Breast epithelium (tissue), 4 donors: ENCODE measurements around the gene FASTK. TPM values are rescaled to one million over a fixed set of nuclear protein-coding genes. Genes with fewer than 3 reads are reported as not detected.
A peak's percentile ranks its signal among the peaks of the same experiment; 100 is the strongest.

Experiments
- DNase-seq, 2 donors: peaks; one replicate each; pipeline ENCODE4 v3.0.0-alpha.2; 2019; ENCODE audit warnings: low spot score in 2 of 2
- H3K27ac ChIP-seq, 2 donors: fragments of 200-600 bp; sonication (generic) in 1 of 2; one replicate each; pipeline ENCODE4 v1.5.1; 2016 to 2019; ENCODE audit warnings: mild to moderate bottlenecking in 1 of 2
- H3K27me3 ChIP-seq, 2 donors: fragments of 200-600 bp; sonication (generic) in 1 of 2; one replicate each; pipeline versions ENCODE4 v1.5.1 to v1.6.0; 2017 to 2019; ENCODE audit warnings: control low read depth in 1 of 2, mild to moderate bottlenecking in 1 of 2
- H3K36me3 ChIP-seq: fragments of 200-600 bp; one replicate; pipeline ENCODE4 v1.5.1; 2019
- H3K4me1 ChIP-seq, 2 donors: fragments of 200-600 bp; sonication (generic); one replicate each; pipeline ENCODE4 v1.5.1; 2016 to 2019; ENCODE audit warnings: control low read depth in 1 of 2
- H3K4me3 ChIP-seq, 3 donors: fragments of 200-600 bp; sonication (generic); 1 replicate in 2 of 3; 2 replicates in 1 of 3; pipeline ENCODE4 v1.5.1; 2016 to 2019; ENCODE audit warnings: mild to moderate bottlenecking in 3 of 3, moderate library complexity in 2 of 3
- H3K9me3 ChIP-seq, 2 donors: fragments of 200-600 bp; sonication (generic) in 1 of 2; one replicate each; pipeline ENCODE4 v1.5.1; 2016 to 2019; ENCODE audit warnings: control low read depth in 1 of 2
- CTCF ChIP-seq, 3 donors: fragments of 450-650 bp; IDR thresholded peaks; one replicate each; pipeline ENCODE4 v1.5.1; 2016 to 2017; ENCODE audit warnings: antibody characterized with exemption in 3 of 3, mild to moderate bottlenecking in 3 of 3, moderate library complexity in 3 of 3
- POLR2A ChIP-seq: fragments of 450-650 bp; IDR thresholded peaks from one replicate; pipeline ENCODE4 v1.6.1; 2016; ENCODE audit warnings: antibody characterized with exemption, mild to moderate bottlenecking, moderate library complexity
- POLR2AphosphoS5 ChIP-seq, 3 donors: sonication (generic); formaldehyde crosslinking; IDR thresholded peaks; one replicate each; pipeline ENCODE4 v1.6.1; 2017; ENCODE audit warnings: antibody characterized with exemption in 3 of 3
- intact Hi-C: fragments of 100-400 bp; cut with DNase I; formaldehyde crosslinking; loops from one replicate; pipeline ENCODE4 v1.15.1; 2023; ENCODE audit warnings: low total_unique reads
- total RNA-seq, 3 donors: library from RNA; depleted of rRNA; stranded (reverse); fragments of >200 nt; gene quantifications; one replicate each; pipeline ENCODE4 v1.1.0, GENCODE V29; 2016

Gene FASTK
- total RNA-seq, 3 donors from 2014 or later: 45.6 to 63.5 (median 60.0) TPM

- no peak for DNase-seq
These were observed 41.4 kb downstream of the FASTK start for GRCh38 chr7:151038951-151039849.

GRCh38 chr7:151035902-151036301 lies 44.7 kb downstream of the FASTK start:
- DNase-seq: no peak
- H3K9me3 ChIP-seq: no peaks in the 10 kb centered on the region
- intact Hi-C loops: no loop called here
- TF ChIP-seq POLR2AphosphoS5 (IDR thresholded peaks at IDR 0.05): no peak
- TF ChIP-seq POLR2A: no peak
- no peak for TF ChIP-seq CTCF (IDR thresholded peaks at IDR 0.05)
- H3K27me3 ChIP-seq: no peaks in the 10 kb centered on the region
- H3K4me1 ChIP-seq: no peaks in the 10 kb centered on the region
- H3K27ac ChIP-seq: no peak overlapping the region
- H3K4me3 ChIP-seq: no peak overlapping the region
- H3K36me3 ChIP-seq: peaks cover 7% of the 10 kb centered on the region

More at GRCh38 chr7:151038951-151039849, 41.4 kb downstream of the FASTK start:
- Histone ChIP-seq H3K27me3 (no peaks in the 10 kb centered on the region), H3K36me3 (peaks cover 7% of the 10 kb centered on the region), H3K9me3 (no peaks in the 10 kb centered on the region), H3K27ac (peak overlapping the region in 1 of 2 donors; percentile 76), H3K4me1 (no peaks in the 10 kb centered on the region), H3K4me3 (no peak overlapping the region)
- TF ChIP-seq POLR2AphosphoS5 (IDR thresholded peaks at IDR 0.05): peak in 1 of 3 donors; percentile 14
- no peak for TF ChIP-seq CTCF (IDR thresholded peaks at IDR 0.05)
- intact Hi-C loops: no loop called here

- no peaks in the 10 kb centered on the region for H3K27me3 ChIP-seq
- no peaks in the 10 kb centered on the region for H3K4me1 ChIP-seq
- DNase-seq: no peak
- no peak overlapping the region for H3K4me3 ChIP-seq
- H3K9me3 ChIP-seq: no peaks in the 10 kb centered on the region
- intact Hi-C loops: no loop called here
- no peak overlapping the region for H3K27ac ChIP-seq
- peaks cover 7% of the 10 kb centered on the region for H3K36me3 ChIP-seq
- TF ChIP-seq POLR2AphosphoS5 (IDR thresholded peaks at IDR 0.05) (no peak), CTCF (IDR thresholded peaks at IDR 0.05) (no peak), POLR2A (no peak)
These were observed 45.4 kb downstream of the FASTK start for GRCh38 chr7:151035026-151035717.

GRCh38 chr7:151034312-151035025 lies 46.1 kb downstream of the FASTK start:
- peaks cover 7% of the 10 kb centered on the region for H3K36me3 ChIP-seq
- H3K4me1 ChIP-seq: no peaks in the 10 kb centered on the region
- H3K4me3 ChIP-seq: no peak overlapping the region
- no peak overlapping the region for H3K27ac ChIP-seq
- H3K27me3 ChIP-seq: no peaks in the 10 kb centered on the region
- no peaks in the 10 kb centered on the region for H3K9me3 ChIP-seq
- TF ChIP-seq POLR2A (no peak), POLR2AphosphoS5 (IDR thresholded peaks at IDR 0.05) (no peak), CTCF (IDR thresholded peaks at IDR 0.05) (no peak)
- intact Hi-C loops: no loop called here
- no peak for DNase-seq
